Myocyte (in vitro differentiated cells): ENCODE results near the gene RPS17. TPM values are rescaled to one million over a fixed set of nuclear protein-coding genes. Genes with fewer than 3 reads are reported as not detected.
"Not testable (repeated sequence)": the region's sequence is repeated elsewhere in the genome, so short reads cannot be mapped to it uniquely, and the experiment has no call there.

Source experiments
- DNase-seq: peaks from one replicate; pipeline ENCODE4 v3.0.0-alpha.2; 2012; ENCODE audit warnings: low read depth
- total RNA-seq: library from RNA; depleted of rRNA; stranded (reverse); fragments of >200 nt; gene quantifications from 2 replicates; pipeline ENCODE4 v1.2.3, GENCODE V29; 2014

RPS17 gene
- total RNA-seq, 1 donor from 2014 or later: 1,837 TPM

GRCh38 chr15:82513587-82513986, 26.7 kb downstream of the RPS17 start:
- DNase-seq: not testable (repeated sequence)

- DNase-seq: not testable (repeated sequence)
Observed at GRCh38 chr15:82507693-82508092, 32.6 kb downstream of the RPS17 start.

DNA sequence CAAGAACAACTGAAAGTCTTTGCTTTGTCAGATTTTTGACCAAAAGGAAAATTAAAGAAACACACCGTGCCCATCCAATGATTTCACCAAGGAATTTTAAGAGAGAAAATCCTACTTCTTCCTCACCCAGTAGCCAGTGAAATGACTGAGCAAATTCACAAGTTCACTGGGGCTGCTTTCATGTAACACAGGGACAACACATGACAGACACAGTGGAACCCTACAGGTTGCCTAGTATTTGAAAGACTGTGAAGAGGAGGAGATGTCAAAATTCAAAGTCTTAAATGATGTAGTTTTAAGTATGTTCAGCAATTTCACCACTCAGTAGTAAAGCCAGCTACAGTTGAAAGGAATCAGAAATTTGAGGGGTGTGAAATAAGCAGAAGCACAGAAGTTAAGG, 33.2 kb downstream of the RPS17 start:
- DNase-seq: not testable (repeated sequence)

GRCh38 chr15:82505842-82506241, 34.4 kb downstream of the RPS17 start:
- not testable (repeated sequence) for DNase-seq

GRCh38 chr15:82504074-82504473, 36.2 kb downstream of the RPS17 start:
- not testable (repeated sequence) for DNase-seq

DNA sequence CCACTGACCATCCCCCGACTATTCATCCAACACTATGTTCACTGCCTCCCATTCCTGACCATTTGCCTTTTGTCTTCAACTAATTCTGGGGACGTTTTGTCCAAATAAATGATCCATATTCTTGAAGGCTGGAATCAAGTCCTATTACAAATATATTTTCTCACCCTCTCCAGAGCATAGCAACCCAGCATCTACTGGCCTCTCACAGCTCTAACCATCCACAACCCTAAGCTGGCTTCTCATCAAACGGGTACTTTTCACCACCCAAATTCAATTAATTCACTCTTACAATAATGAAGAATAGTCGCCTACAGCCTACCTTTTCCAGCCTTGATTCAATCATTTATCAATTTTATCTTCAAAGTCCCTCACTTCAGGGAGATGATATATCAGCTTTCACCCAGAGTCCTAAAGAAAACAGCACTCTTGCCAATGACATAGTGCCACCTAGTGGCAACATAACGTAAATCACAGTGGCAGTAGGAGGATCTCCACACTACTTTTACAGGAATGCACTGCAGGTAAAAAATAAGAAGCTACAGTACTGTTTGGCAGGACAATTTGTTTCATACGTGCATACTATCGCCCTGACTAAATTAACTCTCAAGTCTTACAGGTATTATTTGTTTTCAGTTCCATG, 37.4 kb downstream of the RPS17 start:
- not testable (repeated sequence) for DNase-seq

DNA sequence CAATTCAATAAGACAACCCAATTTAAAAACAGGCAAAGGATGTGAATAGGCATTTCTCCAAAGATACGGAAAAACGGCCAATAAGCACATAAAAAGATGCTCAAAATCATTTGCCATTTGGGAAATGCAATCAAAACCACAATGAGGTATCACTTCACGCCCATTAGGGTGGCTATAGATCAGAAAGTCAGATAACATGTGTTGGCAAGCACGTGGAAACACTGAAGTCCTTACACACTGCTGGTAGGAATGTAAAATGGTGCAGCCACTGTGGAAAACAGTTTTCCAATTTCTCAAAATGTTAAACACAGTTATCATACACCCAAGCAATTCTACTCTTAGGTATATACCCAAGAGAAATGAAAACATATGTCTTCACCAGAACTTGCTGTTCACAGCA, 39.5 kb downstream of the RPS17 start:
- DNase-seq: not testable (repeated sequence)

DNA sequence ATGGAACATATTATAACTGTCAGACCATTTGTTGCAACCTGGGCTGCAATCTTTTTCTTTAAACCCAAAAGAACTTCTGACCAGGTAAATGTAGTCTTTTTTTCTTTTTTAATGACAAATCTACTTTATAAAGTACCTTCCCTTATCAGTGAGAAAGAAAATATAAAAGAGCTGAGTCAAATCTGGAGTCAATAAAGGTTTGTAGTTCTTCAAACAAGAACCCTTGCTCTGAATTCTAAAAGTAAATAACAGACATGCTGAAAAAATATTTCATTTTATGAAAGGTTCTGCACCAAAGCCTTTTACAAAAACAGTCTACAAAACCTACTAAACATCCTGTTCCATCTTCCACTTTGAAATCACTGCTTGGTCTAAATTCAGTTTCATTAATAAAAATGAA, 42.3 kb downstream of the RPS17 start:
- not testable (repeated sequence) for DNase-seq

- peak; percentile 1 for DNase-seq
Observed at GRCh38 chr15:82488250-82488649, 52.0 kb downstream of the RPS17 start.

- DNase-seq: not testable (repeated sequence)
Observed at GRCh38 chr15:82487045-82487444, 53.2 kb downstream of the RPS17 start.

Other genes starting within 250 kb of the RPS17 start
- 0.16 and 0.53 TPM in 2 replicates for gene GOLGA6L10, start 191.0 kb downstream of the RPS17 start, total RNA-seq
- gene GOLGA6L9, start 110.6 kb downstream of the RPS17 start, total RNA-seq: 1.5 and 1.6 TPM in 2 replicates
- gene CPEB1, start 106.9 kb upstream of the RPS17 start, total RNA-seq: 2.6 and 3.7 TPM in 2 replicates
- not detected in 2 replicates for gene AP3B2, start 169.4 kb upstream of the RPS17 start, total RNA-seq